ENCODE measurements around the gene IL6R.

IL6R gene

DNA sequence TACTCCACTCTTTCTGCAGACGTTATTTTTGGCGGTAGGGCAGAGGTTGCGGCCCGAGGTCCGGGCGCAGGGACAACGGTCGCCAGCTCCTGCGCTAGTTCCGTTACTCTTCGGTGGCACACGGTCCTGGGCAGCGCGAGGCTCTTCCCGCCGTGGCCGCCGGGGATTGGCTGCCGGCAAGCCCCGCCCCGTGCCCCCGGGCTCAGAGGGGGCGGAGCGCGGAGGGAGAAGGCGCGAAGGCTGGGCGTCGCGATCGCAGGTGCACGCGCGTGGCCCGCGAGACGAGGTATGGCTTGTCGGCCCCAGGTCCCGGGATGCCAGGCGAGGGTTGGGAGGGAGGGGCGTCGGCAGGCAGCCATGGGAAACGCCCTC lies 97.6 kb downstream of the IL6R start:
- TF ChIP-seq, protein P1, sequence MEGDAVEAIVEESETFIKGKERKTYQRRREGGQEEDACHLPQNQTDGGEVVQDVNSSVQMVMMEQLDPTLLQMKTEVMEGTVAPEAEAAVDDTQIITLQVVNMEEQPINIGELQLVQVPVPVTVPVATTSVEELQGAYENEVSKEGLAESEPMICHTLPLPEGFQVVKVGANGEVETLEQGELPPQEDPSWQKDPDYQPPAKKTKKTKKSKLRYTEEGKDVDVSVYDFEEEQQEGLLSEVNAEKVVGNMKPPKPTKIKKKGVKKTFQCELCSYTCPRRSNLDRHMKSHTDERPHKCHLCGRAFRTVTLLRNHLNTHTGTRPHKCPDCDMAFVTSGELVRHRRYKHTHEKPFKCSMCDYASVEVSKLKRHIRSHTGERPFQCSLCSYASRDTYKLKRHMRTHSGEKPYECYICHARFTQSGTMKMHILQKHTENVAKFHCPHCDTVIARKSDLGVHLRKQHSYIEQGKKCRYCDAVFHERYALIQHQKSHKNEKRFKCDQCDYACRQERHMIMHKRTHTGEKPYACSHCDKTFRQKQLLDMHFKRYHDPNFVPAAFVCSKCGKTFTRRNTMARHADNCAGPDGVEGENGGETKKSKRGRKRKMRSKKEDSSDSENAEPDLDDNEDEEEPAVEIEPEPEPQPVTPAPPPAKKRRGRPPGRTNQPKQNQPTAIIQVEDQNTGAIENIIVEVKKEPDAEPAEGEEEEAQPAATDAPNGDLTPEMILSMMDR (IDR thresholded peaks at IDR 0.05; ENCODE audit: control insufficient read depth, insufficient read depth, low read depth, low read length, missing control alignments), result no peak
- DNase-seq (ENCODE audit: low read depth), result no peak
- H3K4me3 ChIP-seq (ENCODE audit: control insufficient read depth, low read depth, low read length), result no peak overlapping the region

- no peak overlapping the region for H3K4me3 ChIP-seq (ENCODE audit: control insufficient read depth, low read depth, low read length)
- DNase-seq (ENCODE audit: low read depth), result no peak
Observed at GRCh38 chr1:154503898-154504297, 98.8 kb downstream of the IL6R start.

DNA sequence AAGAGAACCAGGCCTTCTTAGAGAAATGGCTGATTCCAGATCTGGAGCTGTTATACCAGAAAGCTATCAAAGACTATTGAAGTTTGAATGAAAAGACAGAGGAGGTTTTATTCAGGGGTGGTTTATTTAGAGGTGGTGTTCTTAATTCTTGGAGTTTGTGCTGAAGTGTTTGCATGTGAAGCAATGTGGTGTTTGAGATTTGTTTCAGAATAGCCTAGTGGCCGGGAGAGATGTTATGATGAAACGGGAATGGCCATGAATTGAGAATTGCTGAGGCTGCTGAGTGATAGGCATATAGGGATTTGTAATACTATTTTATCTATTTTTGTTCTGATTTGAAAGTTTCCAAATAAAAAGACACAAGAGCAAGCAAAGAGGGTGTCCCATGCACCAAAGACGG lies 107.6 kb downstream of the IL6R start:
- TF ChIP-seq, protein P1 (IDR thresholded peaks at IDR 0.05; ENCODE audit: control insufficient read depth, insufficient read depth, low read depth, low read length, missing control alignments), result no peak

More at GRCh38 chr1:154503898-154504297, 98.8 kb downstream of the IL6R start:
- TF ChIP-seq, protein P1 (IDR thresholded peaks at IDR 0.05; ENCODE audit: control insufficient read depth, insufficient read depth, low read depth, low read length, missing control alignments), result no peak

GRCh38 chr1:154514066-154514553 lies 109.0 kb downstream of the IL6R start:
- DNase-seq (ENCODE audit: low read depth), result no peak
- TF ChIP-seq, protein P1 (IDR thresholded peaks at IDR 0.05; ENCODE audit: control insufficient read depth, insufficient read depth, low read depth, low read length, missing control alignments), result no peak
- H3K4me3 ChIP-seq (ENCODE audit: control insufficient read depth, low read depth, low read length), result no peak overlapping the region

More for the DNA sequence above, 107.6 kb downstream of the IL6R start:
- H3K4me3 ChIP-seq (ENCODE audit: control insufficient read depth, low read depth, low read length), result no peak overlapping the region
- DNase-seq (ENCODE audit: low read depth), result no peak

GRCh38 chr1:154517661-154518060 lies 112.5 kb downstream of the IL6R start:
- DNase-seq (ENCODE audit: low read depth), result no peak
- no peak overlapping the region for H3K4me3 ChIP-seq (ENCODE audit: control insufficient read depth, low read depth, low read length)
- TF ChIP-seq, protein P1 (IDR thresholded peaks at IDR 0.05; ENCODE audit: control insufficient read depth, insufficient read depth, low read depth, low read length, missing control alignments), result no peak
